Neutrophil (primary cell): ENCODE measurements around the gene CISH.

Experiments
- H3K27ac ChIP-seq: fragments of 200-600 bp; sonication (generic); 2 replicates; pipeline ENCODE4 v1.5.1; 2016; ENCODE audit warnings: mild to moderate bottlenecking, moderate library complexity
- H3K27me3 ChIP-seq: fragments of 200-600 bp; sonication (generic); 2 replicates; pipeline ENCODE4 v1.6.0; 2016; ENCODE audit warnings: mild to moderate bottlenecking
- H3K36me3 ChIP-seq: fragments of 200-600 bp; sonication (generic); 2 replicates; pipeline ENCODE4 v1.5.1; 2017
- H3K4me1 ChIP-seq, 2 experiments: fragments of 200-600 bp in 1 of 2; sonication (generic) in 1 of 2; 1 replicate in 1 of 2; 2 replicates in 1 of 2; pipeline versions ENCODE4 v1.5.1 to v1.6.1; 2013 to 2016; ENCODE audit warnings: low read depth in 1 of 2, low read length in 1 of 2, mild to moderate bottlenecking in 1 of 2, moderate library complexity in 1 of 2; ENCODE audit not compliant: control insufficient read depth in 1 of 2, insufficient read depth in 1 of 2
- H3K4me3 ChIP-seq, 2 experiments: fragments of 200-600 bp in 1 of 2; sonication (generic) in 1 of 2; 1 replicate in 1 of 2; 2 replicates in 1 of 2; pipeline ENCODE4 v1.5.1; 2013 to 2016; ENCODE audit warnings: low read depth in 1 of 2, low read length in 1 of 2, mild to moderate bottlenecking in 1 of 2, moderate library complexity in 1 of 2
- H3K9me3 ChIP-seq: fragments of 200-600 bp; sonication (generic); 2 replicates; pipeline ENCODE4 v1.5.1; 2016
- TF ChIP-seq, protein P1 (sequence below): fragments of 200-600 bp; sonication (generic); IDR thresholded peaks from 2 replicates; pipeline ENCODE4 v1.5.1; 2016; ENCODE audit warnings: antibody characterized with exemption

The CISH gene

DNA sequence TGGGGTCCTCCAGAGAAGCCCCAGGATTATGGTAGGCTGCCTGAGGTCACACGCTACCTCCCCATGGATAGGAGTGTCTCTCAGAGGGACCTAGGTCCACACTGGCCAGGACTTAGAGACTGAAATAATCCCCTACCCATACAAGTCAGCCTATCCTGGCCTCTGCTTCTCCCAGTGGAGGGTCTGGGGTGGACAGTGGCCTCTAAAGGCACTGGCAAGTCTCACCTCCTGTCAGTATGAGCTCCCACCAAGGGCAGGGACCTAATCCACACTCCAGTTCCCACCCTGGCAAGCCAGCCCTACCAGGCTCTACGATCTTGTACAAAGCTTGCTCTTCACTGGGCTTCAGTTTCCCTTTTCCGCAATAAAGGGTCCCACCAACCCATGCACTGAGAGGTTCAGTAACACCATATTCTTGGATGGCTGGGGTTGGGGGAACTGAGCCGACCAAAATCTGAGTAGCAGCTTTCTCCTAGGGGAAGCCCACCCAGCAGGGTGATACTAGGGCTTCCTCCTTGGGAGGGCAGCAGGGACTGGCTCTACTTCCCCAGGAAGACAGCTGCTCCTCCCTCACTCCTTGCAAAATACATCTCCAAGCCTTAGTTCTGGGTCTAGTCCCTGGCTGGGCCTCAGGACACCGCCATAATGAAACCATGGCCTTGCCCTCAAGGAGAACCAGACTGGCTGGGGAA lies 2.4 kb downstream of the CISH start:
- Histone ChIP-seq H3K4me3 (peak overlapping the region; percentile 80 to 94), H3K9me3 (no peaks in the 10 kb centered on the region), H3K4me1 (peaks cover 58 to 64% of the 10 kb centered on the region in 2 experiments), H3K27ac (no peak overlapping the region), H3K27me3 (no peaks in the 10 kb centered on the region), H3K36me3 (peaks cover 19% of the 10 kb centered on the region)
- TF ChIP-seq, protein P1, sequence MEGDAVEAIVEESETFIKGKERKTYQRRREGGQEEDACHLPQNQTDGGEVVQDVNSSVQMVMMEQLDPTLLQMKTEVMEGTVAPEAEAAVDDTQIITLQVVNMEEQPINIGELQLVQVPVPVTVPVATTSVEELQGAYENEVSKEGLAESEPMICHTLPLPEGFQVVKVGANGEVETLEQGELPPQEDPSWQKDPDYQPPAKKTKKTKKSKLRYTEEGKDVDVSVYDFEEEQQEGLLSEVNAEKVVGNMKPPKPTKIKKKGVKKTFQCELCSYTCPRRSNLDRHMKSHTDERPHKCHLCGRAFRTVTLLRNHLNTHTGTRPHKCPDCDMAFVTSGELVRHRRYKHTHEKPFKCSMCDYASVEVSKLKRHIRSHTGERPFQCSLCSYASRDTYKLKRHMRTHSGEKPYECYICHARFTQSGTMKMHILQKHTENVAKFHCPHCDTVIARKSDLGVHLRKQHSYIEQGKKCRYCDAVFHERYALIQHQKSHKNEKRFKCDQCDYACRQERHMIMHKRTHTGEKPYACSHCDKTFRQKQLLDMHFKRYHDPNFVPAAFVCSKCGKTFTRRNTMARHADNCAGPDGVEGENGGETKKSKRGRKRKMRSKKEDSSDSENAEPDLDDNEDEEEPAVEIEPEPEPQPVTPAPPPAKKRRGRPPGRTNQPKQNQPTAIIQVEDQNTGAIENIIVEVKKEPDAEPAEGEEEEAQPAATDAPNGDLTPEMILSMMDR: no peak

DNA sequence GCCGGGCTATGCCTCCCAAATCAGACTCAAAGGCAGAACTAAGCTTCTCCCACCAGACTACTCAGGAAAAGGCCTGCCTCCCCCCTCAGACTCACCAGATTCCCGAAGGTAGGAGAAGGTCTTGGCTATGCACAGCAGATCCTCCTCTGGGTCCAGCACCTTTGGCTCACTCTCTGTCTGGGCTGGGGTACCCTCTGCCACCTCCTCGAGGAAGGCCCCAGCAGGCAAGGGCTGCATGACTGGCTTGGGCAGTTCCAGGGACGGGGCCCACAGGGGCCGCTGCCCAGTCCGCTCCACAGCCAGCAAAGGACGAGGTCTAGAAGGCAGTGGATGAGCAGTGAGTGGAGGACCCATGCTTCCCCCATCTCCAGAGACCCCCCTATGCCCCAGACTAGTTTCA lies 3.3 kb downstream of the CISH start:
- peaks cover 52 to 55% of the 10 kb centered on the region in 2 experiments for H3K4me1 ChIP-seq
- TF ChIP-seq, protein P1: no peak
- H3K36me3 ChIP-seq: peaks cover 19% of the 10 kb centered on the region
- H3K27ac ChIP-seq: no peak overlapping the region
- no peaks in the 10 kb centered on the region for H3K27me3 ChIP-seq
- no peaks in the 10 kb centered on the region for H3K9me3 ChIP-seq
- H3K4me3 ChIP-seq: no peak overlapping the region

DNA sequence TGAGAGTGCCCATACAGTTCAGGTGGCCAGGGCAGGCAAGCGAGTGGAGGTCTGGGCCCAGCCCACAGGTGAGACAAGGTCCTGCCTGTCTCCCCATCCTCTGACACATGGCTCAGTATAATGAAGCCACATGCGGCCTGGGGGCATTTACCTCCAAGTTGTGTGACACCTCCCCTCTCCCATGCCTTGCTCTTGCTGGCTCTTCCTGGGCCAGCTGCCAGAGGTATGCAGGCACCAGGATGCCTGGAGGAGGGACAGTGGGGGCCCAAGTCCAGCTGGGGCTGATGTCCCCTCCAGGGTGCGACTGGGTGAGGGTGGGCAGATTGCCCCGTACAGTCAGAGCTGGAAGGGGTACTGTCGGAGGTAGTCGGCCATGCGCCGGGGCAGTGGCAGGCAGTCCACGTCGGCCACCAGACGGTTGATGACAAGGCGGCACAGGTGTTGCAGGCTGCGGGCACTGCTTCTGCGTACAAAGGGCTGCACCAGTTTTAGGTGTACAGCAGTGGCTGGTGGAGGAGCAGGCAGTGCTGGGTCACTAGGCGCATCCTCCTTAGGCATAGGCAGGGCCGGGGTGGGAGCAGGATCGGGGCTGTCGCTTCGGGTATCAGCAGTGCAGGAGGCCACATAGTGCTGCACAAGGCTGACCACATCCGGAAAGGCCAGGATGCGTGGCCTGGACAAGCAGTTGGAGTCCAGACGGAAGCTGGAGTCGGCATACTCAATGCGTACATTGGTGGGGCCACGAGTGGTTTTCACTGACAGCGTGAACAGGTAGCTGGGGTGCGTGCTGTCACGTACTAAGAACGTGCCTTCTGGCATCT lies 4.1 kb downstream of the CISH start:
- Histone ChIP-seq H3K9me3 (no peaks in the 10 kb centered on the region), H3K27me3 (no peaks in the 10 kb centered on the region), H3K4me1 (peaks cover 48 to 54% of the 10 kb centered on the region in 2 experiments), H3K27ac (no peak overlapping the region), H3K4me3 (no peak overlapping the region), H3K36me3 (peaks cover 19% of the 10 kb centered on the region)
- TF ChIP-seq, protein P1: no peak

DNA sequence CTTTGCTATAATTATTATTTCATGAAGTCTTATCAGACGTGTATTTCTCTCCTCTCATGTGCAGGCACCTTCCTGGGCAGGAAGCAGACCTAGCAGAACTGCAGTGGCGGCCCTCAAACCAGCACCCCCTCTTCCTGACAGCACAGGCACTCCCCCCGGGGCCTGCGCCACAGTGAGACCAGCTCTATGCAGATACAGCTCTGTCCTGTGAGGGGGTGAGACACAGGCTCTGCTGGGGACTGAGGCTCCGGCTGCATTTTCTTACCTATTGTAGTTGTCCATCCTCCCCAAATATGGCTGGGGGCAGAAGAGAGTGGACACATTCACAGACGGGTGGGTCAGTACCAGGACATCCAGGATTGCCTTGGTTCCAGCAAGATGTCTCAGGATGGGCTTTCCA lies 5.0 kb downstream of the CISH start:
- H3K27ac ChIP-seq: no peak overlapping the region
- H3K27me3 ChIP-seq: no peaks in the 10 kb centered on the region
- peaks cover 19% of the 10 kb centered on the region for H3K36me3 ChIP-seq
- H3K4me1 ChIP-seq: peaks cover 49 to 58% of the 10 kb centered on the region in 2 experiments
- TF ChIP-seq, protein P1: no peak
- H3K9me3 ChIP-seq: no peaks in the 10 kb centered on the region
- H3K4me3 ChIP-seq: no peak overlapping the region

DNA sequence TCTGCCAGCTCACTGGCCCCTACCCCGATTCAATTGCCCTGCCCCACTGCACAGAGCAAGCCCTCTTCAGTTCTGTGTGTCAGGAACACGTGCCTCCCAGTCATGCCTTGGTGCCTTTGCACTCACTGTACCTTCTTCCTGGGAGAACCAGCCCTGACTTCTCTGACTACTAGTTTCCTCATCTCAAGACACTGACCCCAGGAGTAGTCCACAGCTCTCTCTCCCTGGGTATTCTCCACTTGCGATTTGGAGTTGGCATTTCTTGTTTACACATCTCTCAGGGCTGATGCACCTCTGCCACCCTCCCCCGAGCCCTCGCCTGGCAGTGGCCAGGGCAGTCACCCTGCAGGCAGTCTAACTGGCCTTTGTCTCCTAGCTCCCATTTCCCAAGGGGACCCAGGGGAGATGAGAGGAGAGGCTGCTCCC lies 5.7 kb downstream of the CISH start:
- no peaks in the 10 kb centered on the region for H3K9me3 ChIP-seq
- H3K4me1 ChIP-seq: peaks cover 50 to 58% of the 10 kb centered on the region in 2 experiments
- H3K36me3 ChIP-seq: peaks cover 19% of the 10 kb centered on the region
- TF ChIP-seq, protein P1: no peak
- H3K27me3 ChIP-seq: no peaks in the 10 kb centered on the region
- peak overlapping the region; percentile 73 for H3K27ac ChIP-seq
- no peak overlapping the region for H3K4me3 ChIP-seq
